Type B pancreatic cell (in vitro differentiated cells): ENCODE measurements around the gene HDDC2. TPM values are rescaled to one million over a fixed set of nuclear protein-coding genes. Genes with fewer than 3 reads are reported as not detected.

Experiments used
- DNase-seq: peaks from one replicate; pipeline ENCODE4 v3.0.0; 2021; ENCODE audit warnings: mixed read lengths; ENCODE audit not compliant: unreplicated experiment; ENCODE audit errors: extremely low spot score
- H3K27ac Mint-ChIP-seq: 2 replicates; pipeline ENCODE4 v1.8.0; 2021; ENCODE audit warnings: mild to moderate bottlenecking, mixed read lengths
- H3K27me3 Mint-ChIP-seq: 2 replicates; pipeline ENCODE4 v1.8.0; 2021; ENCODE audit warnings: mixed read lengths
- H3K36me3 Mint-ChIP-seq: 2 replicates; pipeline ENCODE4 v1.8.0; 2021; ENCODE audit warnings: mixed read lengths
- H3K4me1 Mint-ChIP-seq: one replicate; pipeline ENCODE4 v1.8.0; 2021; ENCODE audit warnings: mixed read lengths; ENCODE audit not compliant: unreplicated experiment
- H3K4me3 Mint-ChIP-seq: 2 replicates; pipeline ENCODE4 v1.8.0; 2021; ENCODE audit warnings: mild to moderate bottlenecking, mixed read lengths
- H3K9me3 Mint-ChIP-seq: 2 replicates; pipeline ENCODE4 v1.8.0; 2021; ENCODE audit warnings: mixed read lengths
- CTCF ChIP-seq: fragments of 200-600 bp; sonication (generic); conservative IDR thresholded peaks from 2 replicates; pipeline ENCODE4 v1.5.0; 2021; ENCODE audit warnings: antibody characterized with exemption, mild to moderate bottlenecking
- total RNA-seq: library from RNA; stranded (reverse); gene quantifications from 2 replicates; pipeline ENCODE4 v1.2.1, GENCODE V29; 2021; ENCODE audit warnings: low replicate concordance

Gene HDDC2
- total RNA-seq, 1 donor from 2014 or later: 90.0 TPM

- H3K27me3 Mint-ChIP-seq: peaks cover 3% of the 10 kb centered on the region
- H3K4me1 Mint-ChIP-seq: no peaks in the 10 kb centered on the region
- H3K36me3 Mint-ChIP-seq: no peaks in the 10 kb centered on the region
- DNase-seq: no peak
- no peak overlapping the region for H3K27ac Mint-ChIP-seq
- TF ChIP-seq CTCF: no peak
- no peak overlapping the region for H3K4me3 Mint-ChIP-seq
- peaks cover 4% of the 10 kb centered on the region for H3K9me3 Mint-ChIP-seq
These were observed 38.5 kb upstream of the HDDC2 start for GRCh38 chr6:125340175-125340835.

- H3K36me3 Mint-ChIP-seq: no peaks in the 10 kb centered on the region
- peaks cover 3% of the 10 kb centered on the region for H3K27me3 Mint-ChIP-seq
- peaks cover 4% of the 10 kb centered on the region for H3K9me3 Mint-ChIP-seq
- H3K4me3 Mint-ChIP-seq: no peak overlapping the region
- no peak for TF ChIP-seq CTCF
- H3K4me1 Mint-ChIP-seq: no peaks in the 10 kb centered on the region
- DNase-seq: no peak
- H3K27ac Mint-ChIP-seq: no peak overlapping the region
These were observed 37.9 kb upstream of the HDDC2 start for GRCh38 chr6:125339653-125340052.

- H3K27ac Mint-ChIP-seq: no peak overlapping the region
- no peaks in the 10 kb centered on the region for H3K4me1 Mint-ChIP-seq
- H3K36me3 Mint-ChIP-seq: no peaks in the 10 kb centered on the region
- no peak for TF ChIP-seq CTCF
- H3K9me3 Mint-ChIP-seq: peaks cover 4% of the 10 kb centered on the region
- peaks cover 3% of the 10 kb centered on the region for H3K27me3 Mint-ChIP-seq
- H3K4me3 Mint-ChIP-seq: no peak overlapping the region
- DNase-seq: no peak
These were observed 36.6 kb upstream of the HDDC2 start for GRCh38 chr6:125338381-125338780.

GRCh38 chr6:125337706-125338105, 35.9 kb upstream of the HDDC2 start:
- Mint-ChIP-seq H3K27ac (no peak overlapping the region), H3K4me1 (no peaks in the 10 kb centered on the region), H3K27me3 (peaks cover 3% of the 10 kb centered on the region), H3K4me3 (no peak overlapping the region), H3K9me3 (peaks cover 4% of the 10 kb centered on the region), H3K36me3 (no peaks in the 10 kb centered on the region)
- no peak for TF ChIP-seq CTCF
- no peak for DNase-seq

GRCh38 chr6:125332664-125333063, 30.9 kb upstream of the HDDC2 start:
- Mint-ChIP-seq H3K27me3 (peaks cover 11% of the 10 kb centered on the region), H3K36me3 (no peaks in the 10 kb centered on the region), H3K27ac (no peak overlapping the region), H3K4me1 (no peaks in the 10 kb centered on the region), H3K4me3 (no peak overlapping the region), H3K9me3 (no peaks in the 10 kb centered on the region)
- no peak for TF ChIP-seq CTCF
- DNase-seq: no peak
